WTC11 (cell line): ENCODE measurements around the gene ITGB4. TPM values are rescaled to one million over a fixed set of nuclear protein-coding genes. Genes with fewer than 3 reads are reported as not detected.
A peak's percentile ranks its signal among the peaks of the same experiment; 100 is the strongest.

Source experiments
- ATAC-seq: fragments of 200-7000 bp; cut with Tn5 transposase; 2 replicates; pipeline ENCODE4 v1.10.0; 2021; ENCODE audit warnings: mild to moderate bottlenecking, moderate library complexity
- CTCF ChIA-PET: fragments of 300-600 bp; sonication (Branson Sonifier 250); formaldehyde crosslinking; loops from one replicate; lab custom pipeline; 2021; ENCODE audit warnings: antibody characterized with exemption; lab: Charles Lee
- POLR2A ChIA-PET: fragments of 350-600 bp; sonication (Branson Sonifier 250); formaldehyde crosslinking; loops from one replicate; lab custom pipeline; 2021; ENCODE audit warnings: antibody characterized with exemption; lab: Charles Lee
- DNase-seq: peaks from one replicate; pipeline ENCODE4 v3.0.0; 2021; ENCODE audit warnings: low spot score
- H3K27ac Mint-ChIP-seq: 2 replicates; pipeline ENCODE4 v1.8.0; 2021; ENCODE audit warnings: mixed read lengths
- H3K27me3 Mint-ChIP-seq: 2 replicates; pipeline ENCODE4 v1.8.0; 2021; ENCODE audit warnings: low read depth, mild to moderate bottlenecking, moderate library complexity, mixed read lengths
- H3K36me3 Mint-ChIP-seq: 2 replicates; pipeline ENCODE4 v1.8.0; 2021; ENCODE audit warnings: mixed read lengths
- H3K4me1 Mint-ChIP-seq: 2 replicates; pipeline ENCODE4 v1.8.0; 2022; ENCODE audit warnings: mixed read lengths
- H3K4me3 Mint-ChIP-seq: 2 replicates; pipeline ENCODE4 v1.8.0; 2021; ENCODE audit warnings: mild to moderate bottlenecking, moderate library complexity, mixed read lengths
- H3K9me3 Mint-ChIP-seq: 2 replicates; pipeline ENCODE4 v1.8.0; 2021; ENCODE audit warnings: mixed read lengths
- AR ChIP-seq: fragments of 250-450 bp; sonication (Bioruptor Pico); IDR thresholded peaks from 2 replicates; pipeline ENCODE4 v1.9.0; 2021; ENCODE audit warnings: mild to moderate bottlenecking
- EMX1 ChIP-seq: fragments of 250-450 bp; sonication (Bioruptor Pico); IDR thresholded peaks from 2 replicates; pipeline ENCODE4 v1.8.0; 2021; ENCODE audit warnings: mild to moderate bottlenecking
- ERG ChIP-seq: fragments of 250-450 bp; sonication (Bioruptor Pico); IDR thresholded peaks from 2 replicates; pipeline ENCODE4 v1.8.0; 2021; ENCODE audit warnings: mild to moderate bottlenecking
- NFATC4 ChIP-seq: fragments of 250-450 bp; sonication (Bioruptor Pico); IDR thresholded peaks from 2 replicates; pipeline ENCODE4 v1.9.0; 2021; ENCODE audit warnings: mild to moderate bottlenecking
- PRRX2 ChIP-seq: fragments of 250-450 bp; sonication (Bioruptor Pico); IDR thresholded peaks from 2 replicates; pipeline ENCODE4 v1.8.0; 2021; ENCODE audit warnings: mild to moderate bottlenecking
- RORB ChIP-seq: fragments of 250-450 bp; sonication (Bioruptor Pico); IDR thresholded peaks from 2 replicates; pipeline ENCODE4 v1.9.0; 2021; ENCODE audit warnings: mild to moderate bottlenecking
- SP1 ChIP-seq: sonication (generic); formaldehyde crosslinking; conservative IDR thresholded peaks from 2 replicates; pipeline ENCODE4 v1.8.1; 2022; ENCODE audit warnings: missing genetic modification reagents
- ZNF138 ChIP-seq: sonication (generic); formaldehyde crosslinking; conservative IDR thresholded peaks from 2 replicates; pipeline ENCODE4 v1.8.1; 2022; ENCODE audit warnings: mild to moderate bottlenecking, moderate library complexity, missing genetic modification reagents
- ZNF416 ChIP-seq: fragments of 250-450 bp; sonication (Bioruptor Pico); IDR thresholded peaks from 2 replicates; pipeline ENCODE4 v1.9.0; 2021; ENCODE audit warnings: mild to moderate bottlenecking, inconsistent platforms
- ZNF671 ChIP-seq: fragments of 250-450 bp; sonication (Bioruptor Pico); IDR thresholded peaks from 2 replicates; pipeline ENCODE4 v1.8.0; 2021; ENCODE audit warnings: mild to moderate bottlenecking
- total RNA-seq: library from RNA; stranded (reverse); gene quantifications from 3 replicates; pipeline ENCODE4 v1.2.3, GENCODE V29; 2021
- TF ChIP-seq, protein P1 (sequence below): sonication (generic); formaldehyde crosslinking; IDR thresholded peaks from 2 replicates; pipeline ENCODE4 v1.8.1; 2023; ENCODE audit warnings: mild to moderate bottlenecking, missing genetic modification reagents, moderate library complexity
- TF ChIP-seq, protein P2 (sequence below): fragments of 250-450 bp; sonication (Bioruptor Pico); IDR thresholded peaks from 2 replicates; pipeline ENCODE4 v1.9.0; 2021; ENCODE audit warnings: mild to moderate bottlenecking, borderline replicate concordance

The ITGB4 gene
- total RNA-seq, 1 experiment from 2014 or later: 9.5 TPM

GRCh38 chr17:75774991-75775668 is 53.9 kb downstream of the ITGB4 start (continued):
- TF ChIP-seq AR (CRISPR knock-in tag) (peak; percentile 30; the same call in 1 of the 2 replicates), ZNF671 (CRISPR knock-in tag) (peak; percentile 54; the same call in 1 of the 2 replicates), ZNF416 (peak; percentile 71; the same call in 1 of the 2 replicates)

DNA sequence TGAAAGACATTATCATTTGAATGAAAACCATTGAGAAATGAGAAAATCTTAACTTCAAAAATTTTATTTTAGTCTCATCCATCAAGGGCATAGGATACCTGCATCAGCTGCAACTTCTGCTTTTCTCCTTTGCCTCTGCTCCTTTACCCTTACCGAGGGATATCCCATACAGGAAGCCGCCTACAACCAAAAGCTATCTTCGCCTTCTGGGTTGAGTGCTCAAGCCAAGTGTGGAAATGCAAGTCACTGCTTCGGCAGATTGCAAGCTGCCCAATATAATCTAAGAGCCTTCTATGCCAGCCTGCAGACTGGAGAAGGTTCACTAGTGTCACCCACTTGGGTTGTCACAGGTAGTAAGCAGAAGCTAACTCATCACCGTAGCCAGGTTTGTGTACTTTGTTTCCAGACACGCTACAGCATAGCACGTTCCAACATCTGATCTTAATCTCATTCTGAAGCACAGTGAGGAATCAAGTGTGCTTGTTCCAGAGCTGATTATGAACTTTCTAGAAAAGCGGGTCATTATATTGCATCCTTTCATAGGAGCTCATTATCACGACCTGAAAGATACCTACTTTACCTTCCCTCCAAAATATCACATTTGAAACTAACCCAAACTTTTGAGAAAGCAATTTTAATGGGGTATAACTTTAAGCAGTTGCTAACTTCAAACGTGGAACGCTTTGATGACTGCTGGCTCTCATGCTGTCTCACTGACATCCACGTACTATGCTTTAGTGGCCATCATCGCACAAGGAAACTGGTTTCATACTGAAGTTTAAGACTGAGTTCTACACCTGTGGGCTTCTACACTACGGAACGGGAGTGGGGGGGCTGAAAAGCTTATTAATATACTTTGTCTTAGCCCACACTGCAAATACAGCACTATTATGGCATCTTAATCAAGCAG is 55.4 kb downstream of the ITGB4 start:
- TF ChIP-seq ZNF416: 0 out of 2 replicates have a peak, but pooled peaks have one; percentile 3
- TF ChIP-seq, protein P1, sequence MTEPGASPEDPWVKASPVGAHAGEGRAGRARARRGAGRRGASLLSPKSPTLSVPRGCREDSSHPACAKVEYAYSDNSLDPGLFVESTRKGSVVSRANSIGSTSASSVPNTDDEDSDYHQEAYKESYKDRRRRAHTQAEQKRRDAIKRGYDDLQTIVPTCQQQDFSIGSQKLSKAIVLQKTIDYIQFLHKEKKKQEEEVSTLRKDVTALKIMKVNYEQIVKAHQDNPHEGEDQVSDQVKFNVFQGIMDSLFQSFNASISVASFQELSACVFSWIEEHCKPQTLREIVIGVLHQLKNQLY: no peak
- peak; percentile 64 for TF ChIP-seq NFATC4 (CRISPR knock-in tag)
- no peak for TF ChIP-seq RORB (CRISPR knock-in tag)
- 0 out of 2 replicates have a peak, but pooled peaks have one; percentile 18 for TF ChIP-seq SP1
- TF ChIP-seq PRRX2 (CRISPR knock-in tag): peak; percentile 32; the same call in 1 of the 2 replicates
- TF ChIP-seq ZNF138: no peak
- TF ChIP-seq ERG: peak; percentile 89; the same call in 1 of the 2 replicates
- TF ChIP-seq ZNF671 (CRISPR knock-in tag): peak; percentile 58
- TF ChIP-seq, protein P2, sequence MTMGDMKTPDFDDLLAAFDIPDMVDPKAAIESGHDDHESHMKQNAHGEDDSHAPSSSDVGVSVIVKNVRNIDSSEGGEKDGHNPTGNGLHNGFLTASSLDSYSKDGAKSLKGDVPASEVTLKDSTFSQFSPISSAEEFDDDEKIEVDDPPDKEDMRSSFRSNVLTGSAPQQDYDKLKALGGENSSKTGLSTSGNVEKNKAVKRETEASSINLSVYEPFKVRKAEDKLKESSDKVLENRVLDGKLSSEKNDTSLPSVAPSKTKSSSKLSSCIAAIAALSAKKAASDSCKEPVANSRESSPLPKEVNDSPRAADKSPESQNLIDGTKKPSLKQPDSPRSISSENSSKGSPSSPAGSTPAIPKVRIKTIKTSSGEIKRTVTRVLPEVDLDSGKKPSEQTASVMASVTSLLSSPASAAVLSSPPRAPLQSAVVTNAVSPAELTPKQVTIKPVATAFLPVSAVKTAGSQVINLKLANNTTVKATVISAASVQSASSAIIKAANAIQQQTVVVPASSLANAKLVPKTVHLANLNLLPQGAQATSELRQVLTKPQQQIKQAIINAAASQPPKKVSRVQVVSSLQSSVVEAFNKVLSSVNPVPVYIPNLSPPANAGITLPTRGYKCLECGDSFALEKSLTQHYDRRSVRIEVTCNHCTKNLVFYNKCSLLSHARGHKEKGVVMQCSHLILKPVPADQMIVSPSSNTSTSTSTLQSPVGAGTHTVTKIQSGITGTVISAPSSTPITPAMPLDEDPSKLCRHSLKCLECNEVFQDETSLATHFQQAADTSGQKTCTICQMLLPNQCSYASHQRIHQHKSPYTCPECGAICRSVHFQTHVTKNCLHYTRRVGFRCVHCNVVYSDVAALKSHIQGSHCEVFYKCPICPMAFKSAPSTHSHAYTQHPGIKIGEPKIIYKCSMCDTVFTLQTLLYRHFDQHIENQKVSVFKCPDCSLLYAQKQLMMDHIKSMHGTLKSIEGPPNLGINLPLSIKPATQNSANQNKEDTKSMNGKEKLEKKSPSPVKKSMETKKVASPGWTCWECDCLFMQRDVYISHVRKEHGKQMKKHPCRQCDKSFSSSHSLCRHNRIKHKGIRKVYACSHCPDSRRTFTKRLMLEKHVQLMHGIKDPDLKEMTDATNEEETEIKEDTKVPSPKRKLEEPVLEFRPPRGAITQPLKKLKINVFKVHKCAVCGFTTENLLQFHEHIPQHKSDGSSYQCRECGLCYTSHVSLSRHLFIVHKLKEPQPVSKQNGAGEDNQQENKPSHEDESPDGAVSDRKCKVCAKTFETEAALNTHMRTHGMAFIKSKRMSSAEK (CRISPR knock-in tag): peak; percentile 74
- TF ChIP-seq AR (CRISPR knock-in tag): peak; percentile 55
- TF ChIP-seq EMX1 (CRISPR knock-in tag): peak; percentile 56
- ATAC-seq (no peak), DNase-seq (no peak)
- ChIA-PET POLR2A (interaction anchor here (0.5 to 4.0 kb wide), 5 partner anchors 9 to 198 kb away, joined by 3 to 22 read pairs (median 4); partner anchors contain the start of genes GALK1 and UNK), CTCF (interaction anchor here (1.2 to 7.8 kb wide), 6 partner anchors 12 to 176 kb away, joined by 4 to 72 read pairs (median 6); partner anchors contain the start of genes GALK1 and SMIM5)
- Mint-ChIP-seq H3K27ac (peak overlapping the region; percentile 55), H3K4me1 (peaks cover 38% of the 10 kb centered on the region), H3K9me3 (no peaks in the 10 kb centered on the region), H3K36me3 (peaks cover 28% of the 10 kb centered on the region), H3K27me3 (peaks cover 4% of the 10 kb centered on the region), H3K4me3 (peak overlapping the region; percentile 94)
